HCT116 (cell line): ENCODE measurements around the gene TXNDC9. TPM values are rescaled to one million over a fixed set of nuclear protein-coding genes. Genes with fewer than 3 reads are reported as not detected.
"Not testable (repeated sequence)": the region's sequence is repeated elsewhere in the genome, so short reads cannot be mapped to it uniquely, and the experiment has no call there.

Experiments used
- ATAC-seq: fragments of 200-7000 bp; cut with Tn5 transposase; 2 replicates; pipeline ENCODE4 v1.9.1; 2020; ENCODE audit warnings: mild to moderate bottlenecking, moderate library complexity
- BruUV-seq: library from RNA; stranded (reverse); fragments of 400-500 nt; replicated peaks from 2 replicates; lab custom pipeline; 2021; lab: Mats Ljungman, UMichigan
- CTCF ChIA-PET: fragments of 300-600 bp; sonication (Branson Sonifier 250); formaldehyde crosslinking; loops from one replicate; lab custom pipeline; 2021; ENCODE audit warnings: antibody characterized with exemption; lab: Charles Lee
- POLR2A ChIA-PET: fragments of 300-600, 350-600 bp; sonication (Branson Sonifier 250); formaldehyde crosslinking; loops from one replicate; lab custom pipeline; 2021; ENCODE audit warnings: antibody characterized with exemption; lab: Charles Lee
- RAD21 ChIA-PET, 2 experiments: fragments of 300-600 bp; sonication (Branson Sonifier 250); formaldehyde crosslinking; loops; one replicate each; lab custom pipeline; 2023; ENCODE audit warnings: low total read pairs in 2 of 2; ENCODE audit not compliant: uncharacterized antibody in 2 of 2, unreplicated experiment in 2 of 2, low non-redundant PET in 1 of 2; lab: Charles Lee
- DNase-seq: peaks from one replicate; pipeline ENCODE4 v3.0.0-alpha.2; 2010; ENCODE audit warnings: low read depth, low spot score
- H2AFZ ChIP-seq: fragments of 200-600 bp; shearing (Covaris generic), sonication (generic); 2 replicates; pipeline ENCODE4 v1.6.1; 2017; ENCODE audit warnings: low read depth, mixed run types, mixed read lengths, antibody characterized with exemption, low read length; ENCODE audit not compliant: poor library complexity, severe bottlenecking
- H3K27ac ChIP-seq: 2 replicates; pipeline ENCODE4 v1.5.1; 2012; ENCODE audit warnings: low read depth, low read length
- H3K27me3 ChIP-seq: fragments of 200-600 bp; sonication (generic); 2 replicates; pipeline ENCODE4 v1.6.1; 2016; ENCODE audit warnings: mixed run types, low read length, mixed read lengths; ENCODE audit not compliant: insufficient read depth
- H3K36me3 ChIP-seq, 2 experiments: fragments of 200-500 bp in 1 of 2; fragments of 200-600 bp in 1 of 2; sonication (Bioruptor generic) in 1 of 2; sonication (generic) in 1 of 2; 2 replicates each; pipeline versions ENCODE4 v1.5.1 to v1.6.1; 2014 to 2016; ENCODE audit warnings: low read length in 2 of 2, inconsistent platforms in 1 of 2, mixed read lengths in 1 of 2, mixed run types in 1 of 2; ENCODE audit not compliant: insufficient read depth in 2 of 2, control insufficient read depth in 1 of 2
- H3K4me1 ChIP-seq, 2 experiments: fragments of 200-600 bp in 1 of 2; sonication (generic) in 1 of 2; 2 replicates each; pipeline versions ENCODE4 v1.5.1 to v1.6.1; 2012 to 2017; ENCODE audit warnings: low read length in 2 of 2, inconsistent platforms in 1 of 2, mild to moderate bottlenecking in 1 of 2, mixed read lengths in 1 of 2, mixed run types in 1 of 2, moderate library complexity in 1 of 2; ENCODE audit not compliant: insufficient read depth in 2 of 2, control insufficient read depth in 1 of 2
- H3K4me2 ChIP-seq: fragments of 200-600 bp; sonication (generic); 2 replicates; pipeline ENCODE4 v1.6.1; 2017; ENCODE audit warnings: mixed run types, low read length, mixed read lengths
- H3K4me3 ChIP-seq, 2 experiments: fragments of 200-600 bp in 1 of 2; sonication (generic) in 1 of 2; replicated peaks in 1 of 2; 2 replicates each; pipeline ENCODE4 v1.5.1; 2011 to 2016; ENCODE audit warnings: low read length in 2 of 2, control low read depth in 1 of 2, low read depth in 1 of 2, mild to moderate bottlenecking in 1 of 2, mixed read lengths in 1 of 2, mixed run types in 1 of 2
- H3K79me2 ChIP-seq: fragments of 200-600 bp; sonication (generic); 2 replicates; pipeline ENCODE4 v1.6.1; 2017; ENCODE audit warnings: mild to moderate bottlenecking, mixed run types, low read length, moderate library complexity, mixed read lengths; ENCODE audit not compliant: insufficient read depth
- H3K9ac ChIP-seq: fragments of 200-600 bp; sonication (generic); 2 replicates; pipeline ENCODE4 v1.6.1; 2016; ENCODE audit warnings: low read length, mixed read lengths
- H3K9me2 ChIP-seq: fragments of 200-600 bp; sonication (generic), shearing (Covaris generic); 2 replicates; pipeline ENCODE4 v1.6.1; 2017; ENCODE audit warnings: mixed run types, mild to moderate bottlenecking, moderate library complexity; ENCODE audit not compliant: insufficient read depth
- H3K9me3 ChIP-seq, 2 experiments: fragments of 200-500 bp in 1 of 2; fragments of 200-600 bp in 1 of 2; sonication (Bioruptor generic) in 1 of 2; sonication (generic) in 1 of 2; 2 replicates each; pipeline ENCODE4 v1.6.1; 2014 to 2017; ENCODE audit warnings: low read length in 2 of 2, mixed read lengths in 2 of 2, inconsistent platforms in 1 of 2, low read depth in 1 of 2, mild to moderate bottlenecking in 1 of 2, mixed run types in 1 of 2, moderate library complexity in 1 of 2; ENCODE audit not compliant: control insufficient read depth in 1 of 2, insufficient read depth in 1 of 2
- H4K20me1 ChIP-seq: fragments of 200-600 bp; sonication (generic), shearing (Covaris generic); 2 replicates; pipeline ENCODE4 v1.6.1; 2017; ENCODE audit warnings: mixed run types, mild to moderate bottlenecking, moderate library complexity; ENCODE audit not compliant: insufficient read depth
- CBX3 ChIP-seq: IDR thresholded peaks from 2 replicates; pipeline ENCODE4 v1.6.1; 2012; ENCODE audit warnings: low read depth
- CEBPB ChIP-seq: IDR thresholded peaks from 2 replicates; pipeline ENCODE4 v1.6.1; 2012; ENCODE audit warnings: low read depth
- EZH2phosphoT487 ChIP-seq: fragments of 200-600 bp; IDR thresholded peaks from 2 replicates; pipeline ENCODE4 v1.6.1; 2018; ENCODE audit warnings: antibody characterized with exemption, borderline replicate concordance
- FOSL1 ChIP-seq: IDR thresholded peaks from 2 replicates; pipeline ENCODE4 v1.6.1; 2012; ENCODE audit warnings: low read depth
- JUND ChIP-seq: IDR thresholded peaks from 2 replicates; pipeline ENCODE4 v1.6.1; 2012
- POLR2AphosphoS5 ChIP-seq: IDR thresholded peaks from 2 replicates; pipeline ENCODE4 v1.6.1; 2011; ENCODE audit warnings: mild to moderate bottlenecking, low read depth, low read length, moderate library complexity
- RAD21 ChIP-seq: IDR thresholded peaks from 2 replicates; pipeline ENCODE4 v1.6.1; 2012; ENCODE audit warnings: low read depth, mild to moderate bottlenecking
- SP1 ChIP-seq: IDR thresholded peaks from 2 replicates; pipeline ENCODE4 v1.6.1; 2012; ENCODE audit warnings: low read depth
- SRF ChIP-seq: IDR thresholded peaks from 2 replicates; pipeline ENCODE4 v1.6.1; 2012; ENCODE audit warnings: low read depth
- ZFX ChIP-seq: fragments of 450-650 bp; IDR thresholded peaks from 2 replicates; pipeline ENCODE4 v1.6.1; 2017
- ZNF274 ChIP-seq: fragments of 200-500 bp; sonication (Bioruptor generic); IDR thresholded peaks from 2 replicates; pipeline ENCODE4 v1.6.1; 2014; ENCODE audit warnings: mild to moderate bottlenecking, low read depth, low read length, inconsistent platforms
- intact Hi-C: fragments of 100-400 bp; cut with micrococcal nuclease; formaldehyde crosslinking; loops from 2 replicates; pipeline ENCODE4 v1.10.0; 2022
- total RNA-seq: library from RNA; stranded (reverse); gene quantifications from one replicate; pipeline ENCODE4 v1.2.1, GENCODE V29; 2021; ENCODE audit not compliant: unreplicated experiment
- TF ChIP-seq, protein P1 (sequence below): IDR thresholded peaks from 2 replicates; pipeline ENCODE4 v1.6.1; 2011; ENCODE audit warnings: mild to moderate bottlenecking, low read length, moderate library complexity; ENCODE audit not compliant: insufficient replicate concordance; ENCODE audit errors: extremely low read depth
- TF ChIP-seq, protein P2 (sequence below): IDR thresholded peaks from 2 replicates; pipeline ENCODE4 v1.6.1; 2012; ENCODE audit warnings: low read depth
- TF ChIP-seq, protein P3 (sequence below), 3 experiments: fragments of 200-600 bp in 1 of 3; sonication (generic) in 1 of 3; IDR thresholded peaks in 2 of 3; conservative IDR thresholded peaks in 1 of 3; 2 replicates each; pipeline ENCODE4 v1.5.1; 2012 to 2017; ENCODE audit warnings: low read depth in 2 of 3, low read length in 2 of 3, antibody characterized with exemption in 1 of 3, borderline replicate concordance in 1 of 3, control low read depth in 1 of 3, mild to moderate bottlenecking in 1 of 3, mixed read lengths in 1 of 3, mixed run types in 1 of 3, moderate library complexity in 1 of 3; ENCODE audit not compliant: insufficient read depth in 1 of 3

TXNDC9 gene
- total RNA-seq, 1 experiment from 2014 or later: 18.3 TPM

DNA sequence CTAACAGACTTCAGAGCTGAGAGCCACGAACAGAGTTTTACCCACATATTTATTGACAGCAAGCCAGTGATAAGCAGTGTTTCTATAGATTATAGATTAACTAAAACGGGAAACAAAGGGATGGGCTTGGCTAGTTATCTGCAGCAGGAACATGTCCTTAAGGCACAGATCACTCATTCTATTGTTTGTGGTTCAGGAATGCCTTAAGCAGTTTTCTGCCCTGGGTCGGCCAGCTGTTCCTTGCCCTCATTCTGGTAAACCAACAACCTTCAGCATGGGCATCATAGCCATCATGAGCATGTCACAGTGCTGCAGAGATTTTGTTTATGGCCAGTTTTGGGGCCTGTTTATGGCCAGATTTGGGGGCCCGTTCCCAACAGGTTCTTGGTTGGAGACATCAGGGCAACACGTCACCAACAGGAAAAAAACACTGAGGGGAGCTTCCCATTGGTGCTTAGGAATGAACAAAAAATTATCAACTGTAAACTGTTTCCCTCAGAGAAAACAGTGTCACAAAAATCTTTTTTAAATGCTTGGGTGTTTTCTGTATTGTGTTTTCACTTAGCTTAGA is 57.9 kb downstream of the TXNDC9 start:
- H3K9ac ChIP-seq, H3K4me3 ChIP-seq, H3K9me3 ChIP-seq, POLR2A ChIA-PET, H3K4me2 ChIP-seq, CTCF ChIA-PET, ATAC-seq, DNase-seq, H3K36me3 ChIP-seq, H3K27me3 ChIP-seq, H4K20me1 ChIP-seq, H3K4me1 ChIP-seq, BruUV-seq, RAD21 ChIA-PET, H2AFZ ChIP-seq, H3K79me2 ChIP-seq, H3K9me2 ChIP-seq, H3K27ac ChIP-seq, intact Hi-C loops: not testable (repeated sequence)

DNA sequence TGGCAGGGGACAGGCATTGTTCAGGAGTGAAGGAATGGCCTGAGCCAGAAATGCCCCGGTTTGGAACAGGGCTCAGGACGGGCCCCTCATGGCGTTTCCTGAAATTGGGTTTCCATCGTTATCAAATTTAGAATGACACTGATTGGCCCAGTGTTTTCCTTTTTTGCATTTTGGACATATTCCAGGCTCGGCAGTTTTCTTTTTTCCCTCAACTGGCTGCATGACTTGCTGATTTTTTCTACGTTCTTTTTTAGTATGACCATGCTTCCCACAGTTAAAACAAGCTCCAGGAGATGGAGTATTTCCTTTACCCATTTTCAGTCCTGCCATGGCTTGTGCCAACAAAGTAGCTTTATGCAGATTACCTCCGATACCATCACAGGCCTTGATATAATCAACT is 60.3 kb downstream of the TXNDC9 start:
- Histone ChIP-seq H3K9me2 (no peaks in the 10 kb centered on the region), H3K4me2 (no peak overlapping the region), H3K36me3 (no peaks in the 10 kb centered on the region), H3K27me3 (no peaks in the 10 kb centered on the region), H3K4me1 (no peaks in the 10 kb centered on the region), H3K27ac (no peak overlapping the region), H3K9me3 (no peaks in the 10 kb centered on the region; a peak in 2 of 4 replicates), H3K9ac (no peak overlapping the region), H3K79me2 (no peaks in the 10 kb centered on the region), H2AFZ (no peak overlapping the region), H4K20me1 (no peaks in the 10 kb centered on the region), H3K4me3 (no peak overlapping the region)
- intact Hi-C loops: no loop called here
- ChIA-PET CTCF (no interaction called here), POLR2A (no interaction called here), RAD21 (no interaction called here)
- BruUV-seq: no TSS peak
- DNase-seq: no peak
- ATAC-seq: no peak
- TF ChIP-seq JUND (no peak), SRF (no peak), FOSL1 (no peak), EZH2phosphoT487 (no peak), CEBPB (no peak), ZFX (no peak), CBX3 (no peak), POLR2AphosphoS5 (no peak), ZNF274 (no peak), RAD21 (no peak), SP1 (no peak)
- TF ChIP-seq, protein P1, sequence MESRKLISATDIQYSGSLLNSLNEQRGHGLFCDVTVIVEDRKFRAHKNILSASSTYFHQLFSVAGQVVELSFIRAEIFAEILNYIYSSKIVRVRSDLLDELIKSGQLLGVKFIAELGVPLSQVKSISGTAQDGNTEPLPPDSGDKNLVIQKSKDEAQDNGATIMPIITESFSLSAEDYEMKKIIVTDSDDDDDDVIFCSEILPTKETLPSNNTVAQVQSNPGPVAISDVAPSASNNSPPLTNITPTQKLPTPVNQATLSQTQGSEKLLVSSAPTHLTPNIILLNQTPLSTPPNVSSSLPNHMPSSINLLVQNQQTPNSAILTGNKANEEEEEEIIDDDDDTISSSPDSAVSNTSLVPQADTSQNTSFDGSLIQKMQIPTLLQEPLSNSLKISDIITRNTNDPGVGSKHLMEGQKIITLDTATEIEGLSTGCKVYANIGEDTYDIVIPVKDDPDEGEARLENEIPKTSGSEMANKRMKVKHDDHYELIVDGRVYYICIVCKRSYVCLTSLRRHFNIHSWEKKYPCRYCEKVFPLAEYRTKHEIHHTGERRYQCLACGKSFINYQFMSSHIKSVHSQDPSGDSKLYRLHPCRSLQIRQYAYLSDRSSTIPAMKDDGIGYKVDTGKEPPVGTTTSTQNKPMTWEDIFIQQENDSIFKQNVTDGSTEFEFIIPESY: no peak
- TF ChIP-seq, protein P2, sequence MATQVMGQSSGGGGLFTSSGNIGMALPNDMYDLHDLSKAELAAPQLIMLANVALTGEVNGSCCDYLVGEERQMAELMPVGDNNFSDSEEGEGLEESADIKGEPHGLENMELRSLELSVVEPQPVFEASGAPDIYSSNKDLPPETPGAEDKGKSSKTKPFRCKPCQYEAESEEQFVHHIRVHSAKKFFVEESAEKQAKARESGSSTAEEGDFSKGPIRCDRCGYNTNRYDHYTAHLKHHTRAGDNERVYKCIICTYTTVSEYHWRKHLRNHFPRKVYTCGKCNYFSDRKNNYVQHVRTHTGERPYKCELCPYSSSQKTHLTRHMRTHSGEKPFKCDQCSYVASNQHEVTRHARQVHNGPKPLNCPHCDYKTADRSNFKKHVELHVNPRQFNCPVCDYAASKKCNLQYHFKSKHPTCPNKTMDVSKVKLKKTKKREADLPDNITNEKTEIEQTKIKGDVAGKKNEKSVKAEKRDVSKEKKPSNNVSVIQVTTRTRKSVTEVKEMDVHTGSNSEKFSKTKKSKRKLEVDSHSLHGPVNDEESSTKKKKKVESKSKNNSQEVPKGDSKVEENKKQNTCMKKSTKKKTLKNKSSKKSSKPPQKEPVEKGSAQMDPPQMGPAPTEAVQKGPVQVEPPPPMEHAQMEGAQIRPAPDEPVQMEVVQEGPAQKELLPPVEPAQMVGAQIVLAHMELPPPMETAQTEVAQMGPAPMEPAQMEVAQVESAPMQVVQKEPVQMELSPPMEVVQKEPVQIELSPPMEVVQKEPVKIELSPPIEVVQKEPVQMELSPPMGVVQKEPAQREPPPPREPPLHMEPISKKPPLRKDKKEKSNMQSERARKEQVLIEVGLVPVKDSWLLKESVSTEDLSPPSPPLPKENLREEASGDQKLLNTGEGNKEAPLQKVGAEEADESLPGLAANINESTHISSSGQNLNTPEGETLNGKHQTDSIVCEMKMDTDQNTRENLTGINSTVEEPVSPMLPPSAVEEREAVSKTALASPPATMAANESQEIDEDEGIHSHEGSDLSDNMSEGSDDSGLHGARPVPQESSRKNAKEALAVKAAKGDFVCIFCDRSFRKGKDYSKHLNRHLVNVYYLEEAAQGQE: no peak
- TF ChIP-seq, protein P3, sequence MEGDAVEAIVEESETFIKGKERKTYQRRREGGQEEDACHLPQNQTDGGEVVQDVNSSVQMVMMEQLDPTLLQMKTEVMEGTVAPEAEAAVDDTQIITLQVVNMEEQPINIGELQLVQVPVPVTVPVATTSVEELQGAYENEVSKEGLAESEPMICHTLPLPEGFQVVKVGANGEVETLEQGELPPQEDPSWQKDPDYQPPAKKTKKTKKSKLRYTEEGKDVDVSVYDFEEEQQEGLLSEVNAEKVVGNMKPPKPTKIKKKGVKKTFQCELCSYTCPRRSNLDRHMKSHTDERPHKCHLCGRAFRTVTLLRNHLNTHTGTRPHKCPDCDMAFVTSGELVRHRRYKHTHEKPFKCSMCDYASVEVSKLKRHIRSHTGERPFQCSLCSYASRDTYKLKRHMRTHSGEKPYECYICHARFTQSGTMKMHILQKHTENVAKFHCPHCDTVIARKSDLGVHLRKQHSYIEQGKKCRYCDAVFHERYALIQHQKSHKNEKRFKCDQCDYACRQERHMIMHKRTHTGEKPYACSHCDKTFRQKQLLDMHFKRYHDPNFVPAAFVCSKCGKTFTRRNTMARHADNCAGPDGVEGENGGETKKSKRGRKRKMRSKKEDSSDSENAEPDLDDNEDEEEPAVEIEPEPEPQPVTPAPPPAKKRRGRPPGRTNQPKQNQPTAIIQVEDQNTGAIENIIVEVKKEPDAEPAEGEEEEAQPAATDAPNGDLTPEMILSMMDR (IDR thresholded peaks at IDR 0.05 in 2 of 3, conservative IDR thresholded peaks at IDR 0.05 in 1 of 3; ENCODE audit: borderline replicate concordance in 1 of 3, insufficient read depth in 1 of 3, low read depth in 2 of 3, low read length in 2 of 3): no peak
